GM12873 (cell line): ENCODE measurements around the gene CATSPERZ.
A peak's percentile ranks its signal among the peaks of the same experiment; 100 is the strongest.

Source experiments
- CTCF ChIP-seq: IDR thresholded peaks from 2 replicates; pipeline ENCODE4 v1.5.1; 2012; ENCODE audit warnings: low read depth, mild to moderate bottlenecking, moderate library complexity, low read length, control low read depth; ENCODE audit not compliant: insufficient read depth; ENCODE audit errors: missing control alignments

The CATSPERZ gene

GRCh38 chr11:64327375-64327774 lies 27.2 kb downstream of the CATSPERZ start:
- no peak for TF ChIP-seq CTCF

- no peak for TF ChIP-seq CTCF
Observed at GRCh38 chr11:64327993-64328392, 27.8 kb downstream of the CATSPERZ start.

GRCh38 chr11:64330888-64331287 lies 30.7 kb downstream of the CATSPERZ start:
- TF ChIP-seq CTCF: no peak

GRCh38 chr11:64331569-64332371 lies 31.6 kb downstream of the CATSPERZ start:
- peak; percentile 87 for TF ChIP-seq CTCF

- TF ChIP-seq CTCF: no peak
Observed at GRCh38 chr11:64333556-64333955, 33.4 kb downstream of the CATSPERZ start.

GRCh38 chr11:64334764-64335735 lies 34.9 kb downstream of the CATSPERZ start:
- TF ChIP-seq CTCF: peak; percentile 3
